GM23338 (cell line): ENCODE results near the gene FUT3. TPM values are rescaled to one million over a fixed set of nuclear protein-coding genes. Genes with fewer than 3 reads are reported as not detected.

ENCODE experiments used
- ATAC-seq: fragments of 200-7000 bp; cut with Tn5 transposase; 3 replicates; pipeline ENCODE4 v1.9.1; 2020
- DNase-seq: peaks from one replicate; pipeline ENCODE4 v3.0.0-alpha.2; 2015; ENCODE audit warnings: low spot score
- H2AFZ ChIP-seq: fragments of 200-600 bp; sonication (generic); 2 replicates; pipeline ENCODE4 v1.8.0; 2016; ENCODE audit warnings: antibody characterized with exemption, mild to moderate bottlenecking, moderate library complexity
- H3F3A ChIP-seq: fragments of 200-600 bp; sonication (generic); replicated peaks from 2 replicates; pipeline ENCODE4 v1.8.0; 2017; ENCODE audit warnings: antibody characterized with exemption, mixed run types, low read depth
- H3K27ac ChIP-seq: fragments of 200-600 bp; sonication (generic); 2 replicates; pipeline ENCODE4 v1.6.1; 2016; ENCODE audit warnings: low read depth
- H3K27me3 ChIP-seq: fragments of 200-600 bp; sonication (generic); 2 replicates; pipeline ENCODE4 v1.8.0; 2016; ENCODE audit warnings: mild to moderate bottlenecking, mixed run types, moderate library complexity; ENCODE audit not compliant: insufficient read depth
- H3K36me3 ChIP-seq: fragments of 200-600 bp; sonication (generic); 2 replicates; pipeline ENCODE4 v1.8.0; 2016; ENCODE audit warnings: mild to moderate bottlenecking; ENCODE audit not compliant: insufficient read depth
- H3K4me1 ChIP-seq: fragments of 200-600 bp; sonication (generic); 2 replicates; pipeline ENCODE4 v1.8.0; 2016; ENCODE audit warnings: mild to moderate bottlenecking, moderate library complexity; ENCODE audit not compliant: insufficient read depth
- H3K4me2 ChIP-seq: fragments of 200-600 bp; sonication (generic); 2 replicates; pipeline ENCODE4 v1.7.1; 2017; ENCODE audit warnings: mixed run types
- H3K4me3 ChIP-seq: fragments of 200-600 bp; sonication (generic); 2 replicates; pipeline ENCODE4 v1.6.1; 2016; ENCODE audit warnings: mixed run types
- H3K79me2 ChIP-seq: fragments of 200-600 bp; sonication (generic); replicated peaks from 2 replicates; pipeline ENCODE4 v1.8.0; 2017; ENCODE audit warnings: mild to moderate bottlenecking; ENCODE audit not compliant: insufficient read depth
- H3K9me2 ChIP-seq: fragments of 200-600 bp; sonication (generic); 2 replicates; pipeline ENCODE4 v1.8.0; 2017; ENCODE audit not compliant: insufficient read depth
- H4K20me1 ChIP-seq: fragments of 200-600 bp; sonication (generic); replicated peaks from 2 replicates; pipeline ENCODE4 v1.8.0; 2017; ENCODE audit warnings: mild to moderate bottlenecking; ENCODE audit not compliant: insufficient read depth
- H3K27ac Mint-ChIP-seq: 2 replicates; pipeline ENCODE4 v1.8.0; 2020; ENCODE audit warnings: inconsistent platforms, mild to moderate bottlenecking, moderate library complexity, mixed read lengths
- H3K27me3 Mint-ChIP-seq: 3 replicates; pipeline ENCODE4 v1.8.0; 2022; ENCODE audit warnings: low read depth, mild to moderate bottlenecking, moderate library complexity, mixed read lengths, inconsistent platforms; ENCODE audit not compliant: insufficient read depth, poor library complexity
- H3K36me3 Mint-ChIP-seq: 3 replicates; pipeline ENCODE4 v1.8.0; 2021; ENCODE audit warnings: low read depth, mild to moderate bottlenecking, inconsistent platforms, moderate library complexity, mixed read lengths
- H3K4me1 Mint-ChIP-seq: 3 replicates; pipeline ENCODE4 v1.8.0; 2020; ENCODE audit warnings: mild to moderate bottlenecking, inconsistent platforms, mixed read lengths
- H3K4me3 Mint-ChIP-seq: 3 replicates; pipeline ENCODE4 v1.8.0; 2021; ENCODE audit warnings: moderate library complexity, mild to moderate bottlenecking, inconsistent platforms, mixed read lengths
- H3K9me3 Mint-ChIP-seq: 3 replicates; pipeline ENCODE4 v1.8.0; 2020; ENCODE audit warnings: moderate library complexity, mild to moderate bottlenecking, inconsistent platforms, mixed read lengths
- CREB1 ChIP-seq: fragments of 250-450 bp; sonication (Bioruptor Pico); IDR thresholded peaks from 2 replicates; pipeline ENCODE4 v1.5.0; 2020; ENCODE audit warnings: low read depth, mild to moderate bottlenecking, moderate library complexity
- CTCF ChIP-seq, 2 experiments: fragments of 200-600 bp in 1 of 2; sonication (generic) in 1 of 2; conservative IDR thresholded peaks; 2 replicates each; pipeline versions ENCODE4 v1.5.1 to v1.6.1; 2016 to 2017; ENCODE audit warnings: antibody characterized with exemption in 2 of 2, low read depth in 2 of 2, mild to moderate bottlenecking in 2 of 2, moderate library complexity in 1 of 2
- ETS1 ChIP-seq: IDR thresholded peaks from 2 replicates; pipeline ENCODE4 v1.6.1; 2016; ENCODE audit warnings: antibody characterized with exemption
- EZH2 ChIP-seq: fragments of 200-600 bp; sonication (generic); IDR thresholded peaks from one replicate; pipeline ENCODE4 v1.8.0; 2017; ENCODE audit warnings: antibody characterized with exemption, mild to moderate bottlenecking, low read depth; ENCODE audit not compliant: unreplicated experiment
- EZH2phosphoT487 ChIP-seq: fragments of 200-600 bp; sonication (generic); IDR thresholded peaks from one replicate; pipeline ENCODE4 v1.8.1; 2018; ENCODE audit warnings: antibody characterized with exemption; ENCODE audit not compliant: unreplicated experiment
- NANOG ChIP-seq: IDR thresholded peaks from 2 replicates; pipeline ENCODE4 v1.6.1; 2016; ENCODE audit warnings: antibody characterized with exemption, borderline replicate concordance
- STAT1 ChIP-seq: IDR thresholded peaks from one replicate; pipeline ENCODE4 v1.6.1; 2016; ENCODE audit warnings: antibody characterized with exemption; ENCODE audit not compliant: unreplicated experiment
- ZNF114 ChIP-seq: fragments of 250-450 bp; sonication (Bioruptor Pico); IDR thresholded peaks from 2 replicates; pipeline ENCODE4 v1.5.0; 2020; ENCODE audit warnings: mild to moderate bottlenecking, moderate library complexity
- ZNF331 ChIP-seq: fragments of 250-450 bp; sonication (Bioruptor Pico); IDR thresholded peaks from 2 replicates; pipeline ENCODE4 v1.5.0; 2020; ENCODE audit warnings: low read depth, mild to moderate bottlenecking, moderate library complexity
- polyA plus RNA-seq: library from polyadenylated mRNA; unstranded; fragments of >200 nt; fragmentation: Nextera tagmentation; extraction: Ambion mirVana; gene quantifications from 2 replicates; pipeline ENCODE4 v1.2.1, GENCODE V29; 2016
- total RNA-seq: library from RNA; depleted of rRNA; stranded (reverse); fragments of >200 nt; shearing (Covaris generic); gene quantifications from 2 replicates; pipeline ENCODE4 v1.2.3, GENCODE V29; 2014
- TF ChIP-seq, protein P1 (sequence below): IDR thresholded peaks from one replicate; pipeline ENCODE4 v1.6.1; 2018; ENCODE audit warnings: antibody characterized with exemption; ENCODE audit not compliant: unreplicated experiment

Gene FUT3
- total and polyA plus RNA-seq, 2 experiments from 2014 or later = 0.45 TPM; not detected in 1

GRCh38 chr19:5873617-5874199 lies 22.5 kb upstream of the FUT3 start (continued):
- TF ChIP-seq NANOG (no peak), EZH2phosphoT487 (no peak), CREB1 (CRISPR knock-in tag) (no peak), STAT1 (no peak)

DNA sequence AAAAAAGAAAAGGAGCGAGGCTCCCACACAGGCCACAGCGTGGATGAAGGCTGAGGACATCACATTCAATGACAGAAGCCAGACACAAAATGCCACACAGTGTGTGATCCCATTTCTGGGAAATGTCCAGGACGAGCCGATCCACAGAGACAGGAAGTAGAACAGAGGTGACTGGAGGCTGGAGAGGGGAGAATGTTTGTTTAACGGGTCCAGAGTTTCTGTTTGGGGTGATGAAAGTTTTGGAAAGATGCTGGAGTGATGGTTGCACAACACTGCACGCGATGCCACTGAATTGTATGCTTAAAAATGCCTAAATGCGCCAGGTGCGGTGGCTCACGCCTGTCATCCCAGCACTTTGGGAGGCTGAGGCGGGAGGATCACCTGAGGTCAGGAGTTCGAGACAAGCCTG lies 19.7 kb upstream of the FUT3 start:
- TF ChIP-seq NANOG (no peak), ZNF331 (CRISPR knock-in tag) (no peak), ZNF114 (CRISPR knock-in tag) (no peak)
- TF ChIP-seq, protein P1, sequence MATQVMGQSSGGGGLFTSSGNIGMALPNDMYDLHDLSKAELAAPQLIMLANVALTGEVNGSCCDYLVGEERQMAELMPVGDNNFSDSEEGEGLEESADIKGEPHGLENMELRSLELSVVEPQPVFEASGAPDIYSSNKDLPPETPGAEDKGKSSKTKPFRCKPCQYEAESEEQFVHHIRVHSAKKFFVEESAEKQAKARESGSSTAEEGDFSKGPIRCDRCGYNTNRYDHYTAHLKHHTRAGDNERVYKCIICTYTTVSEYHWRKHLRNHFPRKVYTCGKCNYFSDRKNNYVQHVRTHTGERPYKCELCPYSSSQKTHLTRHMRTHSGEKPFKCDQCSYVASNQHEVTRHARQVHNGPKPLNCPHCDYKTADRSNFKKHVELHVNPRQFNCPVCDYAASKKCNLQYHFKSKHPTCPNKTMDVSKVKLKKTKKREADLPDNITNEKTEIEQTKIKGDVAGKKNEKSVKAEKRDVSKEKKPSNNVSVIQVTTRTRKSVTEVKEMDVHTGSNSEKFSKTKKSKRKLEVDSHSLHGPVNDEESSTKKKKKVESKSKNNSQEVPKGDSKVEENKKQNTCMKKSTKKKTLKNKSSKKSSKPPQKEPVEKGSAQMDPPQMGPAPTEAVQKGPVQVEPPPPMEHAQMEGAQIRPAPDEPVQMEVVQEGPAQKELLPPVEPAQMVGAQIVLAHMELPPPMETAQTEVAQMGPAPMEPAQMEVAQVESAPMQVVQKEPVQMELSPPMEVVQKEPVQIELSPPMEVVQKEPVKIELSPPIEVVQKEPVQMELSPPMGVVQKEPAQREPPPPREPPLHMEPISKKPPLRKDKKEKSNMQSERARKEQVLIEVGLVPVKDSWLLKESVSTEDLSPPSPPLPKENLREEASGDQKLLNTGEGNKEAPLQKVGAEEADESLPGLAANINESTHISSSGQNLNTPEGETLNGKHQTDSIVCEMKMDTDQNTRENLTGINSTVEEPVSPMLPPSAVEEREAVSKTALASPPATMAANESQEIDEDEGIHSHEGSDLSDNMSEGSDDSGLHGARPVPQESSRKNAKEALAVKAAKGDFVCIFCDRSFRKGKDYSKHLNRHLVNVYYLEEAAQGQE = no peak
- H2AFZ ChIP-seq = no peak overlapping the region
- H3K79me2 ChIP-seq = no peaks in the 10 kb centered on the region
- Mint-ChIP-seq H3K36me3 (no peaks in the 10 kb centered on the region; the same call in 2 of the 3 replicates), H3K27ac (no peak overlapping the region), H3K9me3 (no peaks in the 10 kb centered on the region), H3K4me3 (no peak overlapping the region), H3K27me3 (peaks cover 6% of the 10 kb centered on the region), H3K4me1 (no peaks in the 10 kb centered on the region)
- no peaks in the 10 kb centered on the region for H3K9me2 ChIP-seq
- H3K4me1 ChIP-seq = no peaks in the 10 kb centered on the region
- no peaks in the 10 kb centered on the region for H3K36me3 ChIP-seq
- no peak overlapping the region for H3K4me3 ChIP-seq
- no peaks in the 10 kb centered on the region for H4K20me1 ChIP-seq
- no peak overlapping the region for H3K4me2 ChIP-seq
- H3K27ac ChIP-seq = no peak overlapping the region
- DNase-seq (no peak), ATAC-seq (no peak)
- no peaks in the 10 kb centered on the region for H3F3A ChIP-seq
- no peaks in the 10 kb centered on the region for H3K27me3 ChIP-seq

- H4K20me1 ChIP-seq = no peaks in the 10 kb centered on the region
- Mint-ChIP-seq H3K9me3 (peaks cover 3% of the 10 kb centered on the region; the same call in 1 of the 3 replicates), H3K4me3 (no peak overlapping the region), H3K36me3 (no peaks in the 10 kb centered on the region; the same call in 2 of the 3 replicates), H3K27me3 (peaks cover 13% of the 10 kb centered on the region), H3K27ac (no peak overlapping the region), H3K4me1 (no peaks in the 10 kb centered on the region)
- no peaks in the 10 kb centered on the region for H3K79me2 ChIP-seq
- H3K27ac ChIP-seq = no peak overlapping the region
- H3F3A ChIP-seq = no peaks in the 10 kb centered on the region
- H2AFZ ChIP-seq = no peak overlapping the region
- no peak overlapping the region for H3K4me3 ChIP-seq
- no peak overlapping the region for H3K4me2 ChIP-seq
- DNase-seq (no peak), ATAC-seq (peak; percentile 49; the same call in 2 of the 3 replicates)
- H3K4me1 ChIP-seq = no peaks in the 10 kb centered on the region
- H3K36me3 ChIP-seq = no peaks in the 10 kb centered on the region
- no peaks in the 10 kb centered on the region for H3K9me2 ChIP-seq
- H3K27me3 ChIP-seq = no peaks in the 10 kb centered on the region
- TF ChIP-seq ZNF114 (CRISPR knock-in tag) = no peak
- no peak for TF ChIP-seq STAT1
- no peak for TF ChIP-seq CREB1 (CRISPR knock-in tag)
- no peak for TF ChIP-seq ETS1
- no peak for TF ChIP-seq NANOG
- TF ChIP-seq EZH2 = no peak
- TF ChIP-seq ZNF331 (CRISPR knock-in tag) = no peak
- no peak; a peak in 1 of 4 replicates for TF ChIP-seq CTCF (conservative IDR thresholded peaks at IDR 0.05; ENCODE audit: low read depth in 2 of 2)
These were observed 16.2 kb upstream of the FUT3 start for GRCh38 chr19:5867201-5868136.
